ENCODE data around the gene TBC1D14.
"Not testable (repeated sequence)": the region's sequence is repeated elsewhere in the genome, so short reads cannot be mapped to it uniquely, and the experiment has no call there.

TBC1D14 gene

GRCh38 chr4:6910960-6911874, 1.6 kb downstream of the TBC1D14 start:
- Histone ChIP-seq H3K27me3 (no peaks in the 10 kb centered on the region), H3K9me3 (no peaks in the 10 kb centered on the region), H3K4me3 (ENCODE audit: low read depth, low read length) (no peak overlapping the region), H3K36me3 (no peaks in the 10 kb centered on the region), H3K4me1 (peaks cover 16% of the 10 kb centered on the region)
- TF ChIP-seq CTCF (IDR thresholded peaks at IDR 0.05; ENCODE audit: low read depth, low read length): no peak
- no peak for DNase-seq

GRCh38 chr4:6911917-6912316, 2.3 kb downstream of the TBC1D14 start:
- H3K27me3 ChIP-seq; H3K4me3 ChIP-seq (ENCODE audit: low read depth, low read length); H3K9me3 ChIP-seq; H3K36me3 ChIP-seq; DNase-seq: not testable (repeated sequence)
- peaks cover 23% of the 10 kb centered on the region for H3K4me1 ChIP-seq

- Histone ChIP-seq H3K27me3 (no peaks in the 10 kb centered on the region), H3K4me1 (peaks cover 28% of the 10 kb centered on the region), H3K36me3 (no peaks in the 10 kb centered on the region), H3K9me3 (no peaks in the 10 kb centered on the region), H3K4me3 (ENCODE audit: low read depth, low read length) (no peak overlapping the region)
- TF ChIP-seq CTCF (IDR thresholded peaks at IDR 0.05; ENCODE audit: low read depth, low read length): no peak
- no peak for DNase-seq
Observed at GRCh38 chr4:6912441-6912840, 2.8 kb downstream of the TBC1D14 start.

GRCh38 chr4:6913350-6913905, 3.8 kb downstream of the TBC1D14 start:
- no peak overlapping the region for H3K4me3 ChIP-seq (ENCODE audit: low read depth, low read length)

GRCh38 chr4:6914448-6914847, 4.8 kb downstream of the TBC1D14 start:
- Histone ChIP-seq H3K9me3 (no peaks in the 10 kb centered on the region), H3K4me1 (peaks cover 15% of the 10 kb centered on the region), H3K36me3 (no peaks in the 10 kb centered on the region), H3K4me3 (ENCODE audit: low read depth, low read length) (no peak overlapping the region), H3K27me3 (no peaks in the 10 kb centered on the region)
- no peak for DNase-seq
- no peak for TF ChIP-seq CTCF (IDR thresholded peaks at IDR 0.05; ENCODE audit: low read depth, low read length)

More at GRCh38 chr4:6913350-6913905, 3.8 kb downstream of the TBC1D14 start:
- no peak for DNase-seq
- no peak for TF ChIP-seq CTCF (IDR thresholded peaks at IDR 0.05; ENCODE audit: low read depth, low read length)
- H3K36me3 ChIP-seq: no peaks in the 10 kb centered on the region
- H3K9me3 ChIP-seq: no peaks in the 10 kb centered on the region
- peaks cover 19% of the 10 kb centered on the region for H3K4me1 ChIP-seq
- H3K27me3 ChIP-seq: no peaks in the 10 kb centered on the region

- no peaks in the 10 kb centered on the region for H3K36me3 ChIP-seq
- H3K4me3 ChIP-seq (ENCODE audit: low read depth, low read length): no peak overlapping the region
- no peaks in the 10 kb centered on the region for H3K9me3 ChIP-seq
- no peak for TF ChIP-seq CTCF (IDR thresholded peaks at IDR 0.05; ENCODE audit: low read depth, low read length)
- no peak for DNase-seq
- H3K4me1 ChIP-seq: peaks cover 15% of the 10 kb centered on the region
- no peaks in the 10 kb centered on the region for H3K27me3 ChIP-seq
Observed at GRCh38 chr4:6915041-6916005, 5.7 kb downstream of the TBC1D14 start.

Measured in BE2C (cell line).